GM12864 (cell line): ENCODE measurements around the gene PTPRG.

Source experiments
- DNase-seq: peaks from one replicate; pipeline ENCODE4 v3.0.0-alpha.2; 2011; ENCODE audit warnings: low read depth
- H3K4me3 ChIP-seq: 2 replicates; pipeline ENCODE4 v1.5.1; 2011; ENCODE audit warnings: mild to moderate bottlenecking, low read depth, low read length, control low read depth
- CTCF ChIP-seq: IDR thresholded peaks from 2 replicates; pipeline ENCODE4 v1.5.1; 2011; ENCODE audit warnings: low read depth, mild to moderate bottlenecking, moderate library complexity, low read length, control low read depth, inconsistent platforms; ENCODE audit errors: missing control alignments

The PTPRG gene

GRCh38 chr3:61985020-61985419, 423.6 kb downstream of the PTPRG start:
- no peak for DNase-seq
- TF ChIP-seq CTCF = no peak
- no peak overlapping the region for H3K4me3 ChIP-seq

- DNase-seq = no peak
- H3K4me3 ChIP-seq = no peak overlapping the region
- TF ChIP-seq CTCF = no peak
Observed at GRCh38 chr3:61986473-61986872, 425.1 kb downstream of the PTPRG start.

GRCh38 chr3:61989681-61990080, 428.3 kb downstream of the PTPRG start:
- no peak overlapping the region for H3K4me3 ChIP-seq
- no peak for TF ChIP-seq CTCF
- DNase-seq = no peak

- no peak for DNase-seq
- H3K4me3 ChIP-seq = no peak overlapping the region
- no peak for TF ChIP-seq CTCF
Observed at GRCh38 chr3:61990327-61991027, 429.1 kb downstream of the PTPRG start.

GRCh38 chr3:61991706-61992105, 430.3 kb downstream of the PTPRG start:
- no peak for TF ChIP-seq CTCF
- no peak overlapping the region for H3K4me3 ChIP-seq
- no peak for DNase-seq

- no peak overlapping the region for H3K4me3 ChIP-seq
- TF ChIP-seq CTCF = no peak
- DNase-seq = no peak
Observed at GRCh38 chr3:61996366-61996765, 435.0 kb downstream of the PTPRG start.

GRCh38 chr3:61997101-61997500, 435.7 kb downstream of the PTPRG start:
- H3K4me3 ChIP-seq = no peak overlapping the region
- TF ChIP-seq CTCF = no peak
- no peak for DNase-seq
